MCF 10A (cell line): ENCODE results near the gene CELF5. TPM values are rescaled to one million over a fixed set of nuclear protein-coding genes. Genes with fewer than 3 reads are reported as not detected.

Experiments
- BruUV-seq: library from RNA; stranded (reverse); fragments of 400-500 nt; replicated peaks from 2 replicates; lab custom pipeline; 2021; lab: Mats Ljungman, UMichigan
- CTCF ChIA-PET: fragments of 300-600 bp; sonication (Branson Sonifier 250); formaldehyde crosslinking; extraction: SDS; loops from one replicate; lab custom pipeline; 2021; ENCODE audit warnings: antibody characterized with exemption, inconsistent platforms; lab: Yijun Ruan, JAX
- POLR2A ChIA-PET: fragments of 300-600, 350-650 bp; sonication (Branson Sonifier 250); formaldehyde crosslinking; extraction: SDS; loops from one replicate; lab custom pipeline; 2020; ENCODE audit warnings: antibody characterized with exemption, inconsistent platforms; lab: Yijun Ruan, JAX
- DNase-seq: peaks from one replicate; pipeline ENCODE4 v3.0.0-alpha.2; 2018; ENCODE audit not compliant: unreplicated experiment
- H3K27ac Mint-ChIP-seq: one replicate; pipeline ENCODE4 v1.8.0; 2022; ENCODE audit warnings: mild to moderate bottlenecking, low read depth, mixed read lengths; ENCODE audit not compliant: unreplicated experiment
- H3K27me3 Mint-ChIP-seq: one replicate; pipeline ENCODE4 v1.8.0; 2022; ENCODE audit warnings: mixed read lengths; ENCODE audit not compliant: insufficient read depth, unreplicated experiment
- H3K36me3 Mint-ChIP-seq: one replicate; pipeline ENCODE4 v1.8.0; 2022; ENCODE audit warnings: mild to moderate bottlenecking, moderate library complexity, mixed read lengths; ENCODE audit not compliant: insufficient read depth, unreplicated experiment
- H3K4me1 Mint-ChIP-seq: one replicate; pipeline ENCODE4 v1.8.0; 2022; ENCODE audit warnings: mixed read lengths; ENCODE audit not compliant: insufficient read depth, unreplicated experiment
- H3K4me3 Mint-ChIP-seq: one replicate; pipeline ENCODE4 v1.8.0; 2022; ENCODE audit warnings: mild to moderate bottlenecking, moderate library complexity, mixed read lengths; ENCODE audit not compliant: unreplicated experiment
- H3K9me3 Mint-ChIP-seq: one replicate; pipeline ENCODE4 v1.8.0; 2022; ENCODE audit warnings: mixed read lengths; ENCODE audit not compliant: unreplicated experiment
- CTCF ChIP-seq: fragments of 200-600 bp; IDR thresholded peaks from one replicate; pipeline ENCODE4 v1.8.0; 2022; ENCODE audit warnings: antibody characterized with exemption, mild to moderate bottlenecking; ENCODE audit not compliant: unreplicated experiment
- intact Hi-C: fragments of 100-400 bp; cut with micrococcal nuclease; formaldehyde crosslinking; loops from 2 replicates; pipeline ENCODE4 v1.14.1; 2022
- total RNA-seq: library from RNA; stranded (reverse); gene quantifications from 2 replicates; pipeline ENCODE4 v1.2.3, GENCODE V29; 2022

CELF5 gene
- total RNA-seq, 1 experiment from 2014 or later = 0.30 TPM

GRCh38 chr19:3225677-3226093 is 1.2 kb downstream of the CELF5 start:
- Mint-ChIP-seq H3K36me3 (peaks cover 6% of the 10 kb centered on the region), H3K27ac (no peak overlapping the region), H3K9me3 (no peaks in the 10 kb centered on the region), H3K27me3 (peaks cover 38% of the 10 kb centered on the region), H3K4me1 (no peaks in the 10 kb centered on the region), H3K4me3 (no peak overlapping the region)
- no peak for TF ChIP-seq CTCF
- ChIA-PET CTCF (no interaction called here), POLR2A (no interaction called here)
- intact Hi-C loops = no loop called here
- no TSS peak for BruUV-seq
- DNase-seq = no peak

GRCh38 chr19:3227054-3227626 is 2.7 kb downstream of the CELF5 start:
- POLR2A ChIA-PET = no interaction called here

GRCh38 chr19:3229346-3229743 is 4.9 kb downstream of the CELF5 start:
- H3K27ac Mint-ChIP-seq = no peak overlapping the region
- H3K4me3 Mint-ChIP-seq = no peak overlapping the region
- ChIA-PET CTCF (interaction anchor here (0.6 kb wide), 2 partner anchors 17 to 241 kb away, joined by 3 read pairs; no protein-coding TSS in a partner anchor), POLR2A (no interaction called here)
- intact Hi-C loops = no loop called here
- no peaks in the 10 kb centered on the region for H3K4me1 Mint-ChIP-seq
- TF ChIP-seq CTCF = no peak
- no TSS peak for BruUV-seq
- DNase-seq = no peak
- no peaks in the 10 kb centered on the region for H3K36me3 Mint-ChIP-seq
- H3K27me3 Mint-ChIP-seq = peaks cover 51% of the 10 kb centered on the region
- H3K9me3 Mint-ChIP-seq = no peaks in the 10 kb centered on the region

More at GRCh38 chr19:3227054-3227626, 2.7 kb downstream of the CELF5 start:
- no peaks in the 10 kb centered on the region for H3K9me3 Mint-ChIP-seq
- no peak overlapping the region for H3K4me3 Mint-ChIP-seq
- CTCF ChIA-PET = interaction anchor here (1.0 kb wide), 1 partner anchor 16 kb away, joined by 3 read pairs; no protein-coding TSS in a partner anchor
- TF ChIP-seq CTCF = no peak
- DNase-seq = no peak
- intact Hi-C loops = no loop called here
- no peak overlapping the region for H3K27ac Mint-ChIP-seq
- no peaks in the 10 kb centered on the region for H3K36me3 Mint-ChIP-seq
- peaks cover 38% of the 10 kb centered on the region for H3K27me3 Mint-ChIP-seq
- H3K4me1 Mint-ChIP-seq = no peaks in the 10 kb centered on the region
- BruUV-seq = no TSS peak

- intact Hi-C loops = no loop called here
- no peak overlapping the region for H3K4me3 Mint-ChIP-seq
- H3K9me3 Mint-ChIP-seq = no peaks in the 10 kb centered on the region
- H3K27me3 Mint-ChIP-seq = peaks cover 47% of the 10 kb centered on the region
- BruUV-seq = no TSS peak
- ChIA-PET POLR2A (no interaction called here), CTCF (interaction anchor here (0.7 kb wide), 1 partner anchor 13 kb away, joined by 4 read pairs; no protein-coding TSS in a partner anchor)
- no peak for DNase-seq
- no peak for TF ChIP-seq CTCF
- H3K27ac Mint-ChIP-seq = no peak overlapping the region
- H3K36me3 Mint-ChIP-seq = no peaks in the 10 kb centered on the region
- no peaks in the 10 kb centered on the region for H3K4me1 Mint-ChIP-seq
These were observed 5.5 kb downstream of the CELF5 start for GRCh38 chr19:3229888-3230496.
